Neuronal stem cell (in vitro differentiated cells): ENCODE results near the gene PLXNB1.

Source experiments
- DNase-seq: peaks from one replicate; pipeline ENCODE4 v3.0.0-alpha.2; 2013; ENCODE audit warnings: low spot score
- H2AFZ ChIP-seq: one replicate; pipeline ENCODE4 v1.6.1; 2013; ENCODE audit warnings: mild to moderate bottlenecking, low read length, inconsistent platforms
- H2AK5ac ChIP-seq: 2 replicates; pipeline ENCODE4 v1.6.1; 2013; ENCODE audit warnings: low read depth, mild to moderate bottlenecking, inconsistent platforms, low read length, moderate library complexity, mixed read lengths
- H2BK120ac ChIP-seq: 2 replicates; pipeline ENCODE4 v1.6.1; 2013; ENCODE audit warnings: low read depth, mild to moderate bottlenecking, inconsistent platforms, low read length, moderate library complexity, mixed read lengths
- H2BK12ac ChIP-seq: one replicate; pipeline ENCODE4 v1.6.1; 2013; ENCODE audit warnings: low read length, inconsistent platforms
- H2BK15ac ChIP-seq: 2 replicates; pipeline ENCODE4 v1.6.1; 2013; ENCODE audit warnings: mild to moderate bottlenecking, low read length, inconsistent platforms, mixed read lengths
- H2BK5ac ChIP-seq: one replicate; pipeline ENCODE4 v1.6.1; 2013; ENCODE audit warnings: inconsistent platforms, mild to moderate bottlenecking, low read length, moderate library complexity
- H3K14ac ChIP-seq: one replicate; pipeline ENCODE4 v1.6.1; 2013; ENCODE audit warnings: low read length, inconsistent platforms
- H3K18ac ChIP-seq: 2 replicates; pipeline ENCODE4 v1.6.1; 2013; ENCODE audit warnings: low read length, inconsistent platforms
- H3K23ac ChIP-seq: 2 replicates; pipeline ENCODE4 v1.6.1; 2013; ENCODE audit warnings: low read depth, mild to moderate bottlenecking, mixed read lengths, low read length, inconsistent platforms; ENCODE audit not compliant: poor library complexity
- H3K27ac ChIP-seq: replicated peaks from 3 replicates; pipeline ENCODE4 v1.5.1; 2013; ENCODE audit warnings: low read length, inconsistent platforms
- H3K27me3 ChIP-seq, 3 experiments: 2 replicates each; pipeline ENCODE4 v1.6.1; 2013; ENCODE audit warnings: low read length in 3 of 3, mild to moderate bottlenecking in 2 of 3, inconsistent platforms in 1 of 3, low read depth in 1 of 3, mixed read lengths in 1 of 3, moderate library complexity in 1 of 3; ENCODE audit not compliant: control insufficient read depth in 3 of 3, insufficient read depth in 3 of 3
- H3K36me3 ChIP-seq, 2 donors: replicated peaks in 1 of 2; 2 replicates each; pipeline ENCODE4 v1.6.1; 2013; ENCODE audit warnings: low read length in 2 of 2; ENCODE audit not compliant: control insufficient read depth in 2 of 2, insufficient read depth in 2 of 2
- H3K4ac ChIP-seq: 2 replicates; pipeline ENCODE4 v1.6.1; 2013; ENCODE audit warnings: inconsistent platforms, mild to moderate bottlenecking, low read length, moderate library complexity
- H3K4me1 ChIP-seq, 2 donors: 1 replicate in 1 of 2; 2 replicates in 1 of 2; pipeline ENCODE4 v1.6.1; 2013; ENCODE audit warnings: low read length in 2 of 2, low read depth in 1 of 2; ENCODE audit not compliant: control insufficient read depth in 2 of 2, insufficient read depth in 1 of 2
- H3K4me2 ChIP-seq: one replicate; pipeline ENCODE4 v1.6.1; 2013; ENCODE audit warnings: mild to moderate bottlenecking, low read length, inconsistent platforms; ENCODE audit not compliant: insufficient read depth, poor library complexity, severe bottlenecking
- H3K4me3 ChIP-seq, 2 donors: 2 replicates each; pipeline ENCODE4 v1.5.1; 2013; ENCODE audit warnings: low read length in 2 of 2, mild to moderate bottlenecking in 2 of 2, inconsistent platforms in 1 of 2, moderate library complexity in 1 of 2
- H3K79me1 ChIP-seq: one replicate; pipeline ENCODE4 v1.6.1; 2013; ENCODE audit warnings: low read depth, mild to moderate bottlenecking, inconsistent platforms, low read length, moderate library complexity
- H3K9ac ChIP-seq: one replicate; pipeline ENCODE4 v1.6.1; 2013; ENCODE audit warnings: mild to moderate bottlenecking, low read depth, low read length, inconsistent platforms; ENCODE audit not compliant: poor library complexity
- H3K9me3 ChIP-seq, 2 donors: replicated peaks in 1 of 2; 2 replicates each; pipeline versions ENCODE3 to v1.6.1; 2013; ENCODE audit warnings: low read length in 2 of 2, mild to moderate bottlenecking in 2 of 2, inconsistent platforms in 1 of 2, low read depth in 1 of 2, mixed read lengths in 1 of 2, moderate library complexity in 1 of 2; ENCODE audit not compliant: control insufficient read depth in 2 of 2, insufficient read depth in 1 of 2
- H4K8ac ChIP-seq: one replicate; pipeline ENCODE4 v1.6.1; 2013; ENCODE audit warnings: low read depth, mild to moderate bottlenecking, inconsistent platforms, low read length, moderate library complexity
- H4K91ac ChIP-seq: one replicate; pipeline ENCODE4 v1.6.1; 2013; ENCODE audit warnings: low read length, low read depth, mild to moderate bottlenecking, inconsistent platforms; ENCODE audit not compliant: poor library complexity
- WGBS, 2 donors: extraction: QIAGEN DNeasy Blood & Tissue Kit; methylation state at CpG; one replicate each; pipeline ENCODE4 v1.1.7; 2013; ENCODE audit warnings: missing lambda C conversion rate in 2 of 2, mixed read lengths in 1 of 2; ENCODE audit not compliant: insufficient read length in 2 of 2, insufficient replicate concordance in 1 of 2; ENCODE audit errors: extremely low coverage in 2 of 2; 5-methylcytosine and 5-hydroxymethylcytosine counted together

The PLXNB1 gene

GRCh38 chr3:48469046-48469915, 39.4 kb upstream of the PLXNB1 start:
- Histone ChIP-seq H3K23ac (peak overlapping the region; percentile 29), H3K36me3 (peaks cover 31 to 39% of the 10 kb centered on the region in 2 donors), H4K8ac (peak overlapping the region; percentile 72), H4K91ac (no peak overlapping the region), H3K4me2 (no peak overlapping the region), H3K18ac (peak overlapping the region; percentile 21), H3K4me1 (peaks cover 25% of the 10 kb centered on the region in 2 donors), H3K9ac (no peak overlapping the region), H2BK5ac (no peak overlapping the region), H3K9me3 (no peaks in the 10 kb centered on the region), H3K27me3 (no peaks in the 10 kb centered on the region), H3K14ac (no peak overlapping the region), H3K27ac (no peak overlapping the region), H2BK12ac (no peak overlapping the region), H3K4ac (no peak overlapping the region), H3K4me3 (no peak overlapping the region), H2BK15ac (no peak overlapping the region), H2AFZ (no peak overlapping the region), H2AK5ac (no peak overlapping the region), H2BK120ac (no peak overlapping the region), H3K79me1 (peaks cover 12% of the 10 kb centered on the region)
- no CpG with 5 or more reads among the region's 29 CpGs for WGBS, 2 donors
- no peak for DNase-seq

- Histone ChIP-seq H3K14ac (no peak overlapping the region), H2BK5ac (no peak overlapping the region), H3K36me3 (peaks cover 31 to 44% of the 10 kb centered on the region in 2 donors), H3K23ac (no peak overlapping the region), H3K27ac (no peak overlapping the region), H4K91ac (no peak overlapping the region), H3K9ac (no peak overlapping the region), H2BK15ac (no peak overlapping the region), H3K9me3 (no peaks in the 10 kb centered on the region), H2AK5ac (no peak overlapping the region), H2AFZ (no peak overlapping the region), H2BK12ac (no peak overlapping the region), H3K4me2 (no peak overlapping the region), H3K27me3 (no peaks in the 10 kb centered on the region), H3K79me1 (peaks cover 12% of the 10 kb centered on the region), H3K4ac (no peak overlapping the region), H2BK120ac (no peak overlapping the region), H4K8ac (no peak overlapping the region), H3K4me1 (peaks cover 22 to 24% of the 10 kb centered on the region in 2 donors), H3K4me3 (no peak overlapping the region), H3K18ac (no peak overlapping the region)
- no CpG with 5 or more reads among the region's 8 CpGs for WGBS, 2 donors
- no peak for DNase-seq
These were observed 38.4 kb upstream of the PLXNB1 start for GRCh38 chr3:48468329-48468731.

- WGBS, 2 donors = no CpG with 5 or more reads among the region's 7 CpGs
These were observed 37.8 kb upstream of the PLXNB1 start for GRCh38 chr3:48467473-48468267.

GRCh38 chr3:48467110-48467454, 37.2 kb upstream of the PLXNB1 start:
- H2BK5ac ChIP-seq = peak overlapping the region; percentile 100
- H3K4me1 ChIP-seq = peaks cover 21 to 22% of the 10 kb centered on the region in 2 donors
- no peak overlapping the region for H3K9ac ChIP-seq
- H4K91ac ChIP-seq = peak overlapping the region; percentile 77
- H3K4me3 ChIP-seq = peak overlapping the region in 1 of 2 donors; percentile 51
- H2AFZ ChIP-seq = no peak overlapping the region
- peaks cover 31 to 50% of the 10 kb centered on the region in 2 donors for H3K36me3 ChIP-seq
- WGBS, 2 donors = no CpG with 5 or more reads among the region's 9 CpGs
- DNase-seq = no peak
- no peaks in the 10 kb centered on the region for H3K9me3 ChIP-seq
- H3K4ac ChIP-seq = peak overlapping the region; percentile 98
- H3K27me3 ChIP-seq = no peaks in the 10 kb centered on the region
- H3K23ac ChIP-seq = peak overlapping the region; percentile 92
- peak overlapping the region; percentile 49 for H2BK120ac ChIP-seq
- peak overlapping the region; percentile 1 for H3K14ac ChIP-seq
- no peak overlapping the region for H4K8ac ChIP-seq
- peak overlapping the region; percentile 90 for H2BK15ac ChIP-seq
- peak overlapping the region; percentile 74 for H3K18ac ChIP-seq
- no peak overlapping the region for H3K4me2 ChIP-seq
- peaks cover 12% of the 10 kb centered on the region for H3K79me1 ChIP-seq
- peak overlapping the region; percentile 98 for H3K27ac ChIP-seq
- H2AK5ac ChIP-seq = peak overlapping the region; percentile 98
- H2BK12ac ChIP-seq = no peak overlapping the region

More at GRCh38 chr3:48467473-48468267, 37.8 kb upstream of the PLXNB1 start:
- H3K9me3 ChIP-seq = no peaks in the 10 kb centered on the region
- no peak overlapping the region for H4K91ac ChIP-seq
- H3K4me3 ChIP-seq = no peak overlapping the region
- no peak overlapping the region for H2BK12ac ChIP-seq
- H2BK5ac ChIP-seq = no peak overlapping the region
- H2AFZ ChIP-seq = no peak overlapping the region
- no peak overlapping the region for H3K9ac ChIP-seq
- H3K14ac ChIP-seq = no peak overlapping the region
- no peak overlapping the region for H2AK5ac ChIP-seq
- no peak overlapping the region for H4K8ac ChIP-seq
- H3K79me1 ChIP-seq = peaks cover 12% of the 10 kb centered on the region
- peaks cover 31 to 50% of the 10 kb centered on the region in 2 donors for H3K36me3 ChIP-seq
- H2BK120ac ChIP-seq = peak overlapping the region; percentile 49
- no peak overlapping the region for H3K18ac ChIP-seq
- peak overlapping the region; percentile 92 for H3K23ac ChIP-seq
- no peak overlapping the region for H2BK15ac ChIP-seq
- H3K27me3 ChIP-seq = no peaks in the 10 kb centered on the region
- H3K4ac ChIP-seq = no peak overlapping the region
- DNase-seq = no peak
- no peak overlapping the region for H3K27ac ChIP-seq
- no peak overlapping the region for H3K4me2 ChIP-seq
- peaks cover 21 to 22% of the 10 kb centered on the region in 2 donors for H3K4me1 ChIP-seq
